HUDEP-2 (cell line): ENCODE data around the gene BRAP.
"Not testable (repeated sequence)": the region's sequence is repeated elsewhere in the genome, so short reads cannot be mapped to it uniquely, and the experiment has no call there.

Experiments used
- DNase-seq, 76 experiments: peaks; one replicate each; lab custom pipeline; 2025; ENCODE audit not compliant: unreplicated experiment in 76 of 76; lab: John Stamatoyannopoulos, UW

Gene BRAP

DNA sequence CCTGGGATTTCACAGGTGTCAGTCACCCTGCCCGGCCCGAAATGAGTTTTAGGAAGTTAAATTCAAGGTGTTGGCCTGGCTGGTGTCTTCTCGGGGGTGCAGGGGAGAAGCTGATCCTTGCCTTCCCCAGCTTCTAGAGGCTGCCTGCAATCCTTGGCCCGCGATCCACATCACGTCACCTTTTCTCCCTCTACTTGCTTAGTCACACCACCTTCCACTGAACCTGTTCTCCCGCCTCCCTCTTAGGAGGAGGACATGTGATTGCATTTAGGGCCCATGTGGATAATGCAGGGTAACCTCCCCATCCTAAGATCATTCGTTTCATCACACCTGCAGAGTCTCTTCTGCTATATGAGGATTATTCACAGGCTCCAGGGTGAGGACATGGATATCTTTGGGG, 61.2 kb downstream of the BRAP start:
- DNase-seq = no peak

DNA sequence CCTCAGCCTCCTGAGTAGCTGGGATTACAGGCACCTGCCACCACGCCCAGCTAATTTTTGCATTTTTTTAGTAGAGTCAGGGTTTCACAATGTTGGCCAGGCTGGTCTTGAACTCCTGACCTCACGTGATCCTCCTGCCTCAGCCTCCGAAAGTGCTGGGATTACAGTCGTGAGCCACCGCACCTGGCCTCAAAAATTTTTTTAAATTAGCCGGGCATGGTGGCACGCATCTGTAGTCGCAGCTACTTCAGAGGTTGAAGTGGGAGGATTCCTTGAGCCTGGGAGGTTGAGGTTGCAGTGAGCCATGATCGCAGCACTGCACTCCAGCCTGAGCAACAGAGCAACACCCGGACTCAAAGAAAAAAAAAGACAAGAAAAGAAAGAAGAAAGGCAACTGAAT, 67.9 kb downstream of the BRAP start:
- DNase-seq = not testable (repeated sequence)

DNA sequence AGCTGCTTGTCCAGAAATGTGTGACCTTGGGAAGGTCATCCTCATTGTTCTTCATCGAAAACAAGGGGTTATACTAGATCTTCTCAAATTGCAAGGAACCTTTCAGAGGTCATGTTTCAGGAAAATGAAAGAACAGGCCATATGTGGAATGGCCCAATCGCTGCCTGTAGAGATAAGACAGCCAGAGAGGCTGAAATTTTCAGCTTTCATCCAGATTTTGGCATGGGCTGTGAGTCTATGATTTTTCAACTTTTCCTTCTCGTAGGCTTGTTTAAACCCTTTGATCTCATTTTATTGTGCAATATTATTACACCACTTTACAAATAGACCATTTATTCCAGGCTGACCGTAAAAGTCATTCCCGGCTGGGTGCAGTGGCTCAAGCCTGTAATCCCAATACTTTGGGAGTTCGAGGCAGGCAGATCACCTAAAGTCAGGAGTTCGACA, 69.6 kb downstream of the BRAP start:
- no peak for DNase-seq

DNA sequence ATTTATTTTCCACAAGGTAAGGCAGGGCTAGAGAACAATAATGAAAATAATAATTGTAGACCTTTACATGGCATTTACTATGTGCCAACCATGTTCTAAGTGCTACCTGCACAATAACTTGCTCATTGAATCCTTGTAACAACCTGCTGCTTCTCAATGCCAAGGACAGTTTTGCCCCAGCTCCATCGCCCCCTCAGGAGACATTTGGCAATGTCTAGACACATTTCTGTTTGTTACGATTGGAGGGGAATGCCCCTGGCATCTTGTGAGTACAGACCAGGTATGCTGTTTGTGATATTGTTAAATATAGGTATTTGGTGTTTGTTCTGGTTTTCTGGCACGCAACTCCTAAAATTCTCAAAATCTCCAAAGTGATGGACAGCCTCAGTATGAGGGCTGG, 78.5 kb downstream of the BRAP start:
- peak in 1 of 76 experiments; percentile 2 for DNase-seq

DNA sequence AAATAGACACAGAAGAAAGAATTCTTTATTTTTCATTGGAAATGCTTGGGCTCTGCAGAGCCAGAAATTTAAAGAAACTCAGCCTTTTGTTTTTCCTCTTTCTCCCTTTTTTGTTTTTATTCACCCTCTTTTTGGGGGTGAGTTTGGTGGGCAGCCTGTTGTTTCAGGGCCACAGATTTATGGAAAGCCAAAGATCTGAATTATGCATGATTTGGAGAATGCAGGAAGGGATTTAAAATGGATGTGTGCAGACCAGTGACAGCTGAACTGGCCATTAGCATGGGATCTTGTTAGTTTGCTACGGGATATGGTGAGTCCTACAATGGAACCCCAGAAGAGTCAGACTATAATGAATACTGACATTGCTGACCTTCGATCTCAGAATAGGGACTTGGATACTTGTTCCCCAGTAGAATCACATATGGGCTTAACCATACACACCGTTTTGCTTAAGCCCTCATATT, 79.0 kb downstream of the BRAP start:
- no peak for DNase-seq

DNA sequence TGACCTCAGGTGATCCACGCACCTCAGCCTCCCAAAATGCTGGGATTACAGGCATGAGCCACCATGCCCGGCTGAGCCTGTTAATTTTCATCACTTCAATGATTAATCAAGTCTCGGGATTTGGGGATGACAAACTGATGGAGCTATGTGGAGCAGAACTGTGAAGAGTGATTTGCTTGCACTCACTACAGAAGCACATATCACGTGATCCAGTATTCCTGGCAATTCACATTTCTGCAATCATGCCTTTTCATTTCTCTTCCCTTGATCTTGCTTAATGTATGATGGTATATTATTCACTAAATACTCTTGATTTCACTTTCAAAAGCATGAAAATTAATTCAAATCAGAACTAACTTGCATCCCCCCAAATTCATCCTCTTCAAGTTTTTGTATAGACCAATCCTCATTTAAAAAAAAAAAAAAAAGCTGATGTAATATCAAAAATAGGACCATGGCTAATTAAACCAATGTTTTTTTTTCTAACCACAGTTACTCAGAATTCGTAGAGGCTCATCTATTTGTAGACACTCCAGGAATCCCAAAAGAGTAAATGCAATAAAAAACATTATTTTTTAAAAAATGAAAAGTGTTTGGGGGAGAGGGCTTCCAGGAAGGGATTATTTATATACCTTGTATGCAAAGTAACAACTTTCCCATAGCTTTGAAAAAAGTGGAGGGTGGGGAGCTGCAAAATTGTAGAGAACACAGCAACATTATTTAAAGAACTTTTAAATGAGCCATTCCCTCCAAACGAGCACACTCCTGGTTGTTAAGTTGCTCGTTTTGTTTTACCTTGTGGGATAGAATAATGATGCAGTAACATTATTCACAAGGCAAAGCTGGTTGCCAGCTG, 79.6 kb downstream of the BRAP start:
- DNase-seq = no peak

DNA sequence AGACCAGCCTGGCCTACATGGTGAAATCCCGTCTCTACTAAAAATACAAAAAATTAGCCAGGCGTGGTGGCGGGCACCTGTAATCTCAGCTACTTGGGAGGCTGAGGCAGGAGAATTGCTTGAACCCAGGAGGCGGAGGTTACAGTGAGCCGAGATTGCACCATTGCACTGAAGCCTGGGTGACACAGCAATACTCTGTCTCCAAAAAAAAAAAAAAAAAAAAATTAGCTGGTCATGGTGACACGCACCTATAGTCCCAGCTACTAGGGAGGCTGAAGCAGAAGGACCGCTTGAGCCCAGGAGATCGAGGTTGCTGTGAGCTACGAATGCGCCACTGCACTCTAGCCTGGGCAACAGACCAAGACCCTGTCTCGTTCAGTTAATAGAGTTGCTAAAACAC, 82.9 kb downstream of the BRAP start:
- DNase-seq = not testable (repeated sequence)

DNA sequence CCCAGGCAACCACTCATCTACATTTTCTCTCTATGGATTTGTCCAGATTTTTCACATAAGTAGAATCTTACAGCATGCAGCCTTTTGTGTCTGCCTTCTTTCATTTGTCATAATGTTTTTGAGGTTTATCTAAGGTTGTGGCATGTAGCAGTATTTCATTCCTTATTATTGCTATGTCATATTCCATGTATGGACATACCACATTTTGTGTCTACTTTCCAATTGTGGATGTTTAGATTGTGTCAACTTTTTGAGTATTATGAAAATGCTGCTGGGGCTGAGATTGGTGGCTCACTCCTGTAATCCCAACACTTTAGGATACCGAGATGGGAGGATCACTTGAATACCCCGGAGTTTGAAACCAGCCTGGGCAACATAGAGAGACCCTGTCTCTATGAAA, 83.4 kb downstream of the BRAP start:
- DNase-seq = no peak

DNA sequence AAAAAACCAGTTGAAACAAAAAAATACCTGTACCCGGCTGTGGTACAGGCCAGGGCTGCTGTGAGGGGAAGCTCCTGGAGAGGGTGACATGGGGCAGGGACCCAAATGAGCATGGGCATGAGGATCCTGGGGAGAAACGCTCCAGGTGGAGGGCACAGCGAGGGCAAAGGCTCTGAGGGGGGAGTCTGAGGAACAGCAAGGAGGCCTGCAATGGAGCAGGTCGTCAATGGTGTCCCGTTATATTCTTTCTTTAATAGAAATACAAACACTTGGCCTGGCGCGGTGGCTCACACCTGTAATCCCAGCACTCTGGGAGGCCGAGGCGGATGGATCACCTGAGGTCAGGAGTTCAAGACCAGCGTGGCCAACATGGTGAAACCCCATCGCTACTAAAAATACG, 84.8 kb downstream of the BRAP start:
- not testable (repeated sequence) for DNase-seq

DNA sequence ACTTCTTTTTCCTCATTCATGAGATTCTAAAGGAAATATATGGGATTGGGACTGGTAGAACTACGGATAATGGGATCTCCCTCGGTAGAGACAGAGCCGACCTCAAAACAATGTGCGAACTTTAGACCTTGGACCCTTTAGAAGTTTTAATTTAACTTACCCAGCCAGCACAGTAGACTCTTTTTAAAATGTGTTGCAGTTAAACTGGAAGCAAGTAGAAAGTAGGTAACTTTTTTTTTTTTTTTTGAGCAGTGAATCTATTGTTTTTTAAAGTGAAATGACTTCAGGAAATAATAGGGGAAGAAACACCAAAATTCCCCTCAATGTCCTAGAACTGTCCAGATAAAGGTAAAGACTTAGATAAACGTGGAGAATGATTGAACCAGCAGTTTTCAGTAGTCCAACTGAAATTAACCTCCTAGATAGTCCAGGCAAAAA, 85.5 kb downstream of the BRAP start:
- DNase-seq = no peak

DNA sequence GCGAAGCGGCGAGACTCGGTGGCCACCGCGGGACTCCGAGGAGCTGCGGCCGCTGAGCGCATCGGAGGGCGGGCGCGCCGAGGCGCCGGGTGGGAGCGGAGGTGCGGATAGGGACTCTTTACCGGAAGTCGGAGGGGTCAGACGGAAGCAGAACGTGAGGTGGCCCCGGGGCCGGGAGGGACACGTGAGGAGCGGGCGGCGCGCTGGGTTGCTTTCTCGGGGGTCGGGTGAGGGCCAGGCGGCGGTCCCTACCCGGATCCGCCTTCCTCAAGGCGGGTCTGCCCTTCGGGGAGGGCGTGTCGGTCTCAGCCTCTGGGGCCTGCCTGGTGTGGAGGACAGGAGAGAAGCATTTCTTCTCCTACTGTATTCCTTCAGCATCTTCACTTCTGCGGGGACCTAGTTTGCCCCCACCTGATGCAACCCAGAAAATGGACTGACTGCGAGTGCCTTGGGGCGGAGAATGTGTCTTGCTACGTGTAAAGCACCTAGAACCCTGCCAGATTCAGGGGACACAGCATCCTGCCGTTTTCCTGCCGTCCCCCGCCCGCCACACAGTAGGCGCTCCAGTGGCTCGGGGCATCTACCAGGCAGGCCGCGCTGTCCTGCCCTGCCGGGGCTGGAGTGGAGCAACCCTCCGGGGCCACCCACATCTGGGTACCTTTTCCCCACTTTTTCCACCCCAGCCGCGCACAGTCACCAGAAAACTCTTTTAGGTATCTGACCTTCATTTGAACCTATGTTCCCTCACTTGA, 86.1 kb downstream of the BRAP start:
- DNase-seq = peak; percentile 14 to 92 (median 84)

DNA sequence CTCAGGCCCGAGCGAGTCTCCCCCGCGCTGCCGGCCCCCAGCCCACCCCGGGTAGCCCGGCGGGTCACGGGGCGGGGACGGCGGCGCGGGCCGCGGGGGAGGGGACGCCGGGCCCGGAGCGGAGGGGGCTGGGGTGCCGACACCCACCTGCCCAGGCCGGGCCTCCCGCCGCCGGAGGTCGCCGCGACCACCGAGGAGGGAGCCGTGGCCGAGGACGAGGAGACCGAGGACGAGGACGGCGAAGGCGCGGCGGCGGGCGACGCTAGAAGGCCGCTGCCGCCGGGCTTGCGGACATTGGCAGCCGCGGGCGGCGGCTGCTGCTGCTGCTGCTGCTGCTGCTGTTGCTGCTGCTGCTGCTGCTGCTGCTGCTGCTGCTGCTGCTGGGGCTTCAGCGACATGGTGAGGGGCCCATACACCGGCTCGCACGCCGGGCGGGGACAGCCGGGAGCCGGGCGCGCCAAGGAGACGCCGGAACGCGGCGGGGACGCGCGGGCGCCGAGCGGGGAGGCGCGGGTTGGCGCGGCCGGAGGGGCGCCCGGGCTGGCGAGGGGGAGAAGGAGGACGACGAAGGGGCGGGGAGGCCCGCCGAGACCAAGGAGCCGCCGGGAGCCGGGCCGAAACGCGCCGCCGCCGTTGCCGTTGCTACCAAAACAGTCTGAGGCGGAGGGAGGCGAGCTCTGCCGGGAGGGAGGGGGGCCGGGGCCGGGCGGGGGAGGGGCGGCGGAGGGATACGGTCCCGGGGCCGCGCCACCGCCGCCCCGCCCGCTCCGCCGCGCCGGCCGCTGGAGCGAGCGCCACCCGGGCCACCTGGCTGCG, 86.9 kb downstream of the BRAP start, which contains the start of gene ATXN2:
TSS of gene ATXN2 (minus strand) at position 679 of the 816 bp plus-strand sequence. CDS start at position 398, 281 bp downstream.
- DNase-seq = peak in 43 of 76 experiments; percentile 30 to 85 (median 65)

DNA sequence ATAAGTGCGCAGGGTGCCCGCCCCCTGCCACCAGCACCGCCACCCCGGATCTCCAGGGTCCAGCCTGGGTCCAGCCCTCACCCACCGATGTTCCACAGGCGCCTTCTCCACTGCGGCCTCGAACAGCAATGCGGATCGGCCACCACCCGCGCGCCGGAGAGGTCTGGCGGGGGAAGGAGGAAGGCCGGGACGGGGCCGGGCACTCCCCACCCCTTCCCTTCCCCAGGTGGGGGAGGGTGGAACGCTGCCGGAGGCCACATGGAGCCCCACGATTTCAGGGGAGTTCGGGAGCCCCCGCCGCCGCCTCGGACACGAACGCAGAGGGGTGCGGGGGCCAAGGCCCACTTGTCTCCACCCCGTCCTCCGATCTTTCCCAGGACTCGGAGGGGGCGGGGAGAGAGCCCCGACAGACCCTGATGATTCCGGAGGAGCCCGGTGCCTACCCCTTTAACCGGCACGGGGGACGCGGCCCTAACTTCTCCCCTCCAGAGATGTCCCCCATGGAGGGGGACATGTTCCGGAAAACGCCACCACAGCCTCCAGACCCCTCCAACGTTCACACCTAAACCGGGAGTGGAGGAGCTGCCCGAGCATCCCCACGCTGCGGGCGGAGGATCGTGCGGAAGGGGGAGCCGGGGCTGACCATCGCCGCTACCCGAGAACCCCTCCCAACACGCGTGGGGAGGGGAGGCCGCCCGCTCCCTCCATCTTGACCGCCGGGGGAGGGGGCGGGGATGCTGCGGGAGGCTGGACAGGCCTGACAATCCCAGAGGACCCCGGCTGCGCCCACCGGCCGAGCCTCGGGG, 87.7 kb downstream of the BRAP start:
- DNase-seq = peak in 24 of 76 experiments; percentile 2 to 40 (median 19)

DNA sequence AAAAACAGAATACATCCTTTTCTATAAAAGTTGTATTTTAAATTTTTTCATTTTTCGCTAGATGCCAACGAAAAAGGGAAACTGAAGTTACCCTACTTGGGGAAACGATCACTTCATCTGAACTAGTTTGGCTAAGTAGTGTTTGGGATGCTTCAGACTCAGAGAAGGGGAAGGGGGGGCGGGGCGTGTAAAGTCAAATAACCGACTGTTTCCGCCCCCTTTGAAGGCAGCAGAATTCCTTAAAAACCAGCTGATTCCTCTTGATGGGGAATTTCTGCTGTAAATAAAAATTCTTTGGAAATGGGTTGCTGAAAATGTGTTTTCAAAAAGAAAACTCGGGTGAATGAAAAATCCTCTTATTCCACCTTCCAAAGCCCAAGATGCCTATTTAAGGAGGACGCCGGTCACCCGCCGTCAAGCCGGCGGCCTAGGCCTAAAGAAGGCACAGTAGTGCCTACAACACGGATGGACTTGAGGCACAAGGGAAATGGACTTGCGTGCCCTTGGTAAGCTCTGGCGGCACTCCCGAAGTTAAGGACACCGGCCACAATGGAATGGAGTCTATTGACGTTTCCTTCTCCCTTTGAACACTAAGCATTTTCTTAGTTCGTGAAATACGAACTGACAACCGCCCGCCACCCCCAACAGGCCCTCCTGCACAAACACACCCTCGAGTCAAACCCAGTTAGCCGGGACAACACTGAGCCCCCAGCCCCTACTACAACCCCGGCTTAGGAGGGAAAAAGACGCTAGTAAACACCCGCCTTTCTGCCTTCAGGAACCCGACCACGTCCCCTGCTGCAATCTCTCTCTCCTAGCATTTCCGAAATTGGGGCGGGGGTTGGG, 88.5 kb downstream of the BRAP start:
- DNase-seq = peak in 17 of 76 experiments; percentile 3 to 30 (median 14)

DNA sequence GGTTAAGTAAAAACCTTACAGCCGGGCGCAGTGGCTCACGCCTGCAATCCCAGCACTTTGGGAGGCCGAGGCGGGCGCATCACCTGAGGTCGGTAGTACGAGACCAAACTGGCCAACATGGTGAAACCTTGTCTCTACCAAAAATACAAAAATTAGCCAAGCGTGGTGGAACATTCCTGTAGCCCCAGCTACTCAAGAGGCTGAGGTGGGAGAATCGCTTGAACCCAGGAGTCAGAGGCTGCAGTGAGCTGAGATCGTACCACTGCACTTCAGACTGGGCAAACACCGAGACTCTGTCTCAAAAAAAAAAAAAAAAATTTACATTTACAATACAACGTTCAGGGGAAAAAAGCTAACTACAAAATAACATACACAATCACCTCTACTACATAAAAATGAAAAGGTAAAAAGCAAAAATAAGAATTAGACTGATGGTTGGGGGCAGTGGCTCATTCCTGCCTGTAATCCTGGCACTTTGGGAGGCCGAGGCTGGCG, 90.4 kb downstream of the BRAP start:
- not testable (repeated sequence) for DNase-seq
